Mucosa of gallbladder (tissue), 1 donor: Measurements from ENCODE around the gene CCDC148. TPM values are rescaled to one million over a fixed set of nuclear protein-coding genes. Genes with fewer than 3 reads are reported as not detected.
A peak's percentile ranks its signal among the peaks of the same experiment; 100 is the strongest.

Experiments
- DNase-seq: peaks from one replicate; pipeline ENCODE4 v3.0.0-alpha.2; 2020; ENCODE audit warnings: low spot score
- total RNA-seq: library from RNA; stranded (reverse); gene quantifications from one replicate; pipeline ENCODE4 v1.2.1, GENCODE V29; 2021
- donor health status: DM: no; HTN: no; CAD: no.

Gene CCDC148
- total RNA-seq, 1 donor from 2014 or later = 3.1 TPM

DNA sequence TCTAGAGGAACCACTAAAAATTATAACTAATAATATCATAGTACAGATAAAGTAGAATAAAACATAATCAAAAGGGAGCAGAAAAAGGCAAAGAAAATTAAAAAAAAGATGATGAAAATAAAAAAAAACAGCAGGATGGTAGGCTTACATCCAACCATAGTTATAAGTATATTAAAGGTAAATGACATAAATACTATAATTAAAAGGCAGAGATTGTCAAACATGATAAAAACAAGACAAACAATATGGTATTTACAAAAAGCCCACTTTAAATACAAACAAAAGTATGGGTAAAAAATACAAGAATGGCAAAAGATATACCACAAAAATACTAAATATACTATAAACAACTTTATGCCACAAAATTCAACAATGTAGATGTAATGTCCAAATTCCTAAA lies 24.4 kb downstream of the CCDC148 start:
- no peak for DNase-seq

DNA sequence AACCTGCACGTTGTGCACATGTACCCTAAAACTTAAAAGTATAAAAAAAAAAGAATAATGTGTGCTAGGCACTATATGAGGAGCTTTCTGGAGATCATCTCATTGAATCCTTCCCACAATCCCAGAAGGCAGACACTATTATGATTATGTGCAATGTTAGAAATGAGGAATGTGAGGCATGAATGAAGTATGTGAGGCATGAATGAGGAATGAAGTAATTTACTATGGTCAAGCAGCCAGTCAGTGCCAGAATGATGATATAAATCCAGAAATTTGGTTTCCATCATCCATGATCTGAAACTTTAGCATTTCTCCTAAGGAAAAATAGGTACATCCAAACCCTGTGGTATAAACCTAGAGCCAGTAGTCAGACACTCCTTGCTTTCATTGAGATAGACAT lies 42.0 kb downstream of the CCDC148 start:
- DNase-seq = no peak

DNA sequence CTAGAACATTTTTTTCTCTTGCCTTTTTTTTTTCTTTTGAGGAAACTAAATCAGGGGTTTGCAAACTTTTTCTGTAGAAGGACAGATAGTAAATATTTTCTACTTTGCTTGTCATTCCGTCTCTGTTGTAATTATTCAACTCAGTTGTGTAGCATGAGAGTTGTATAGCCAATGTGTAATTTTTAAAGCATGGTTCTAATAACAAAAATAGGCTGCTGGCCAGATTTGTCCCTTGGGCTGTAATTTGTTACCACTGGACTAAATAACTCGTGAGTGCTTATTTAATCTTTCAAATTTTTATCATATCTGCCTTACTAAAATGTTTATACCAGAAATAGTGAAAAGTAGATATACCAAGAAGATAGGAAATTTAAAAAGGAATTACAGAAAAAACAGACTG lies 43.0 kb downstream of the CCDC148 start:
- no peak for DNase-seq

DNA sequence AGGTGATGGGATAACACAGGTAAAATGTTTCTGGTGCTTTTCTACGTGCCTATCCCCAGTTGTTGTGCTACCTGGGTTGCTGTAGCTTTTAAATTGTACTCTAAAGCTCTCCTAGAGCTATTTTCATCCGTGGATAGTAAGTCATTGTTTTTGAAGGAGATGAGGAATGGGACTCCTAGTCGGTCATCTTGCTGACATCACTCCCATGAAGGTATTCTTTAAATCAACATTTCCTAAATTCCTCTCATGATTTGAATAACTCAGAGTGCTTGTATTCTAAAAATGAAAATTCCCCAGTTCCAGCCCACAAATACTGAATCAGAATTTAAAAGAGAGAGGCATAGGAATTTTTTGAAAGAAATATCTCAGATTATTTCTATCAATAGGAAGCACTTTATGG lies 44.3 kb downstream of the CCDC148 start:
- no peak for DNase-seq

DNA sequence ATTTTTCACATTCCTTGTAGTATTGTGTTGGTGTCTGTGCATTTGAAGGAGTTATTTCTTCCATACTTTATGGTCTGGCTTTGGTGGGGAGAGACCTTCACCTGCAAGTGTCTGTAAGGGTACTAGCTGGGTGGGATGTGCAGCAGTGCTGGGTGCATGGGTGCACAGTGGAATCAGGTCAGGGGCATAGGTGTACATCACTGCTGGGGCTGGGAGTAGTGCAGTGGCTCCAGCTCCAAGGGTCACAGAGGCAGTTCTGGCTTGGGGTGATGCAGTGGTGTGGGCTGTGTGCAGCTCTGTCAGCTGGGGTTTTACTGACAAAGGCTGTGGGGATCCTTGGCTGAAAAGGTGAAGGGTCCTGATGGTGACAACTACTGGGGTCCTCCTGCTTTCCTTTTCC lies 44.8 kb downstream of the CCDC148 start:
- DNase-seq = no peak

DNA sequence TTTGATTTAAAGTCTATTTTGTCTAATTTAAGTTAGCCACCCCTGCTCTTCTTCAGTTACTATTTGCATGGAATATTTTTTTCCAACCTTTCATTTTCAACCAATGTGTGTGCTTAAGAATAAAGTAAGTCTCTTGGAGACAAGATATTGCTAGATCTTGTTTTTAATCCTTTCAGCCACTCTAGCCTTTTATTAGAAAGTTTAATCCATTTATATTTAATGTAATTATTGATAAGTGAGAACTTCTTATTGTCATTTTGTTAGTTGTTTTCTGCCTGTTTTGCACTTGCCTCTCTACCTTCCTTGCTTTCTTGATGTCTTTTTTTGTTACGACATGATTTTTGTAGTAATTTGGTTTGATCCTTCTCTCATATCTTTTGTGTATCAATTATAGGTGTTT lies 46.4 kb downstream of the CCDC148 start:
- DNase-seq = no peak

DNA sequence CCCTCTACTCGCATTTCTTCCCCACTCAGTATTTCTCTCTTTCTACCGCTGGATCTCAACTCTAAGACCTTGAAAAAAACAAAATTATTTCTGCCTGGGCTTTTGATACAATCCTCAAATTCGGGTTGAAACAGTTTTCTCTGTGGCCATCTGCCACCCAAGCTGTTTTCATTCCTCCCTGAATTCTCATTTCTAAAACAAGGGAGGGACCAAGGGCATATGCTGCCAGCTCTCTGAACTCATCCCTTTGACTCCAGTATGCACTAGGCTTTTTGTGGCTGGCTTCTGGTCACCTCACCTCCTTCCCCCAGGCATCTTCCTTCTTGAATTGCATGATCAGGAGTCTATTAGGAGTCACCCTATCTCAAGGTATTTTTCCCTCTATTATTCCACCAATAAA lies 49.5 kb downstream of the CCDC148 start:
- no peak for DNase-seq

DNA sequence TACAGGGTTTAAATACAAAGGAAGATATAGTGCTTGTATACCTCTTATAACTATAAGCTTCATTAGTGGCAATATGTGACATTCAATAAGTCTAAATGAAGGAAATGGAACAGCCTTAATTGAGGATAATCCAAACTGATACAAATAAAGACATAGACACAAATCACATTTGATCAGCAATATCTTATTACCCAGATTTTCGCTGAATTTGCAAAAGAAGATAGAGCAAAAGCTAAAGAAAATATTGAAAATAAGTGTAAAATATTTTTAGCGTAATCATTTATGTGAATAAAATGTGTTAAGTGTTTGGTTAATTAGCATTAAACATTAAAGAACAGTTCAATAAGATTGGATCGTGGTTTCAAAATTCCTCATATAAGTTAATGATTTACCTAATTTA lies 51.2 kb downstream of the CCDC148 start:
- DNase-seq = no peak

DNA sequence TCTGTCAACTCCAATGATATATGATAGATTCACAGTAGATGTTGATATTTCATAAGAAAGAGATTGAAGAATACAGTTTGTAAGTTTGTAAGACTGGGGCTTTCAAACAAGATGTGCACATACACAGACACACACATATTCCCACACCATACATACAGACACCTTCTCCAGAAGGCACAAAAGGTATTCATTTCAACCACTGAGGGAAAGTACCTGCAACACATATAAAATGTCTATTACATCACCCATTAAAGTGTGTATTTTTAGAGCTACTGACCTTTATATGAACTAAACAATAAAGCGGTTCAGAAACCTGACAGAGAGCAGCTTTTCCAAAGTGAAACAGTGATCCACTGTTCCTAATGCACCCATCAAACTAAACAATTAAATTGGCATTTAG lies 53.3 kb downstream of the CCDC148 start:
- no peak for DNase-seq

DNA sequence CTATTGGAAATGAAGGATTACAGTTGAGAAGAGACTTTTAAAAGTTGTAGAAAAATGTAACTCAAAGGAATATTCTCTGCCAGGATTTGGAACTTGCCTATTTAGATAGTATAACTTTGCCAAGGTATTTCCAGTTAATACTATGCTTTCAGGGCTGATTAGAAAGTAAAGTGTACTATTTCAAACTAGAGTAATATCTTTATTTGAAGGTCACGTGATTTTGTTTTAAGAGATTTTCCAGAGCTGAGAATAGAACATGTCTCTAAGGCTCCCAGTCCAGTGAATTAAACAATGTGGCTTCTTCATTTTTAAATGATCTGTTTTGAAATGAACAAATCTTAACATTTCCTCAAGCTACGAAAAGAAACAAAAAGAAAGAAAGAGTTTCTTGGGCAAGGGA lies 53.9 kb downstream of the CCDC148 start:
- no peak for DNase-seq

DNA sequence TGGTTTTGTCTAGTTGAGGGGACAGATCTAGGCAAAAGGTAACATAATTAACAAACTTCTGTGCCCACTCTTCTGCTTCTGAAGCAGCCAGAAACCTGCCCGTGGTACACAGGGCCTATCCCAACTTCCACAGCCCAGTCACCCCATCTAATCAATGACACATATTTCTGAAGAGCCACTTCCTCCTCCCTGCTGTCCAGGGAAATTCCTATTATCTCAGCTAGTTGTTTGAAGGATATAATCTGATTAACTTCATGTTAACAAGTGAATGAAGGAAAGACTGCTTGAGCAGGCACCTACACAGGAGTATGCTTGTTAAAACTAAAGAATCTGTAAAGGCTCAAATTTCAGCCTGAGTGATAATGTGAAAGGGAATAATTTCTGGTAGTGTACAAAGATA lies 61.4 kb downstream of the CCDC148 start:
- DNase-seq = peak; percentile 14

DNA sequence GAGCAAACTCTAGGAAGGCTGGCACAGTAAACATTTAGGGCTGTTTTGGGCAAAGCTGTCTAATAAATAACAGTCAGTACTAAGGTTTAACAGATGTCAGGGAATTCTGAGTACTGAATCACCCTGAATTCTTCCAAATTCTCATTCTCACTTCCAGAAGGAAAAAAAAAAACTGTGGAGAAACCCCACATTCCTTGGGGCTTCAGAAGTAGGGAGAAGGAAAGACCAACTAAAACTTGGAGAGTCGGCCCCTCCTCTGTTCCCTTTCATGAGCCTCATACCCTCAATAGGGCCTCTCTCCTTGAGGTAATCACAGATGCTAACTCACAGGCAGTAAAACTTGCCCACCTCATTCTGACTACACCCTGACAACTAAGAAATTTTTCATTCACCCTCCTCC lies 62.1 kb downstream of the CCDC148 start:
- no peak for DNase-seq

DNA sequence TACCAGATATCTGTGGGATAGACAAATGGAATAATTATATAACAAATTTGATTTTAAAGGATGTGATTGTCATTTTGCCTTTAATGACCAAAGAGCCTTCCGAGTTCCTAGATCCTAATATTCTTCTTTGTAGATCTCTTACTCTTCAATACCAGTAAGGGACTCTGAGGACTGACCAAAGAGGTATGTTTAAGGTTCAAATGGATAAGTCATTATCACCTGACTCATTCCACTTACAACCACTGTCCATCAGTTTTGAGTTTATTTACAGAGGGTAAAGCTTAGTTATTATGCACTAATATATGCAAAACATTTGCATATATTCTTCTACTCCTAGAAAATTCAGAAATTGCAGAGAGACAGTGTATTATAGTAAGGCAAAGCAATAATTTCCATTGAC lies 62.7 kb downstream of the CCDC148 start:
- no peak for DNase-seq

DNA sequence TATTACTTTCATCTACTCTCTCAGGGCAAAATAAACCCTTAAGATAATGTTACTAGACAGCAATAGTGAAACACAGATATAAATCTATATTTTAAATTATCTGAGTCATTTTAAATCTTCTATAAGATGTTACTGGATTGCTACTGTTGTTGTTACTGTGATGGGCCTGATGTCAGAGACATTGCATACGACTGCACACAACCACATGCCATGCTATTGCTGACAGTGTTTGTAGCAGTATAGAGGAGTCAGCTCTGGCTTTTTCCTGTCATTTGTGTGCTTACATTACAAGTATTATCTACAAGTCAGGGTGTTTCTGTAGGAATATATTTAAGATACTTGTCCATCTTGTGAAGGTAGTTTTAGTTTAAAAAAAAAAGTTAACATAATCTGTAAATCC lies 63.9 kb downstream of the CCDC148 start:
- no peak for DNase-seq

DNA sequence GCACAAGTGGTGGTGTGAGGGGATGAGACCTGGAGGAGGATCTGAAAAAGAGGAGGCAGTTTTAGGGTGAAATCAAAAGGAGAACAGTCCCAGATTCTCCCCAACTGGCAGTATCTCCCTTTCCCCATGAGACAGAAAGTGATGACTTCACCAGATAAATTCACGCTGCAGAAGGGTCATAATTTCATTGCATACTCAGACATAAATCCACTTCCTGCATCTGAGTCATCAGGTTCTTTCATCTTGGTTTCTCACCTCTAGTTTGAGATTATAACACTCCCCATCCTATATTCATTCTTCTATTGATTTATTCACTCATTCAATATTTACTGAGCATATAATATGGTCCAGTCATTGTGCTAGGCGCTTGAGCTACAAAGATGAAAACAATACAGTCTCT lies 64.7 kb downstream of the CCDC148 start:
- no peak for DNase-seq

DNA sequence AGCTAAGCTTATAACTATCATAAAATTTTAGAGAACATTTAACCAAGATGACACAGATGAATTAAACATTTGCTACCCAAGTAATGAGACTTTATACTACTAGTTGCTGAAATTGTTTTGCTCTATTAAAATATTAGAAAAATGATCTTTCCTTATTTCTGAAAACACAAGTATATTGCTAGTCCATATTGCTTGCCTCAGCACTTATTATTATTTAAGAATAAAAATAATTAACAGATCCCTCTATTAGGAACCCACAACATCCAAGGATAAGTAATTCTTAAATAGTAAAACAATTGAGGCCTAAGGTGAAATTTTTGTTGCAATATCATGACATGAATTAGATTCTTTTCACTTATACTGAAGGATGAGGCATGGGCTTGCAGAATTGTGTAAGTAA lies 65.2 kb downstream of the CCDC148 start:
- DNase-seq = no peak

DNA sequence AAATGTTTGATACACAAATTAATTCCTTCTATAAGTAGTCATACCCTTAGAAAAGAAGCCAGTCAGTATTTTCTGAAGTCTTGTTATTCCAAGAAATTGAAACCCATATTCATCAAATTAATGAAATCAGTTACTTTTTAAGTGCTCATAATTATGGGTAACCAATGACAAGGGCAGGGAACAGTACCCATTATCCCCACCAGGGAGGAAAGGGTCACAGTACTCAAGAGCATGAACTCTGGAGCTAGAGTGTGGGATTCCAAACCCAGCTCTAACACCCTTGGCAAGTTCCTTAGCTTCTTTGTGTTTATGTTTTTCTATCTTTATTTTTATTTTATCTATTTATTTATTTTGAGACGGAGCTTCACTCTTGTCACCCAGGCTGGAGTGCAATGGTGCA lies 68.4 kb downstream of the CCDC148 start:
- DNase-seq = no peak

DNA sequence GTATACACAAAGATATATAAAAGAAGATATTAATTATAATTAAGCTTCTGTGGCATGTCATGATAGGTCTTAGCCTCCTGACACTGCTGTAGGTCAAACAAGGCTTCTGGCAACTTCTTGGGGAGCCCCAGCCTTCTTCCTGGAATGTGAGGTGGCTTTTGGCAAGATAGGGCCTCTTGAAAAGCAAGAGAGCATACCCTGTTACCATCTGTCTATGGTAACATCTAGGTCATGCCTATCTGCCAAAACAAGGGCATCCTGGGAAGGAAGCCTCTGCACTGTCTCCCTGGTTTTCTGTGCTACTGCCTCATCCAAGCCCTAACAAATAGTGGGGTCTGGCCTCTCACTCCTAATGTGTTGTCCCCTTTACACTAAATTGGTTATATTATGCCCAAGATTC lies 70.9 kb downstream of the CCDC148 start:
- no peak for DNase-seq

DNA sequence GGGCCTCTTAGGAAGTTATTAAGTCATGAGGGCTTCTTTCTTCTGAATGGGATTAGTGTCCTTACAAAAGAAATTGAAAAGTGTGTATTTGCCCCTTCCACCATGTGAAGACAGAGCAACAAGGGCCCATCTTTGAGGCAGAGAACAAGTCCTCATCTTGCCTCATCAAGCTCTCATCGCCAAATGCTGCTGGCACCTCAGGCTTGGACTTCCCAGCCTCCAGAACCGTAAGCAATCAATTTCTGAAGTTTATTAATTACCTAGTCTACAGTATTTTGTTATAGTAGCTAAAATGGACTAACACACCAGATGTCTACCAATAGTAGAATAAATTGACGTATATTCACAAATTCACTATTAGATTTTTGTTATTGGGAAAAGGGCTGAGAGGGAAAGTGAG lies 74.6 kb downstream of the CCDC148 start:
- DNase-seq = no peak

DNA sequence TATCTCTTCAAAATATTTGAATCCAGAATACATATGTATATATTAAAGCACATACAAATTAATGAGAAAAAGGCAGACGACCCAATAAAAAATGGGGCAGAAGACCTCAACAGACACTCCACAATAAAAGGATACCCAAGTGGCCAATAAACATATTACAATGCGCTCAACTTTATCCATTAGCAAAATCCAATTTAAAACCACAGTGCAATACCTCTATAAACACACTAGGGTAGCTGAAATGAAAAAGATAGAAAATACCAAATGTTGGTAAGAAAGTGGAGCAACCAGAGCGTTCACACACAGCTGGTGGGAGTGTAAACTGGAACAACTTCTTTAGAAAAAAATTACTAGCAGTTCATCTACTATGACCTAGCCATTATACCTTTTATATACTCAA lies 75.3 kb downstream of the CCDC148 start:
- DNase-seq = no peak

DNA sequence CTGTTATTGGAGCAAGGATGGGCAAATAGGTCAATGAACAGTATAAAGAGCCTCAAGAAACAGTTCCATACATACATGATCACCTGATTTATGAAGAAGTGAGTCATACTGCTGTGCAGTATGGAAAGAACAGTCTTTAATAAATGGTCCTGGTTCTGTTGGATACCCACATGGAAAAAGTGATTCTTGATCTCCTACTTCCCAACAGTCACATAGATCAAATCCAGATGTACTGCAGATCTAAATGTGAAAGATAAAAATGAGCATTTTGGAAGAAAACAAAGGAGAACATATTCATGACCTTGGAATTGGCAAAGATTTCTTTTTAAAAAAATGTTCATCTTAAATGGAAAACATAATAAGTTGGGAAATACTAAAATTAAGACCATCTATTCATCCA lies 75.8 kb downstream of the CCDC148 start:
- no peak for DNase-seq

DNA sequence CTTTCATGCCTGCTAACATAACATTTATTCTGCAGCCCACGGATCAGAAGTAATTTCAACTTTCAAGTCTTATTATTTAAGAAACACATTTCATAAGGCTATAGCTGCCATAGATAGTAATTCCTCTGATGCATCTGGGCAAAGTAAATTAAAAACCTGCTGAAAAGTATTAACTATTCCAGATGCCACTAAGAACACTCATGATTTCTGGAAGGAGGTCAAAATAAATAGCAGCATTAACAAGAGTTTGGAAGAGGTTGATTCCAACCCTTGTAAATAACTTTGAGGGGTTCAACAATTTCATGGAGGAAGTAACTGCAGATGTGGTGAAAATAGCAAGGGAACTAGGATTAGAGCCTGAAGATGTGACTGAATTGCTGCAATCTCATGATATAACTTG lies 77.6 kb downstream of the CCDC148 start:
- DNase-seq = no peak

DNA sequence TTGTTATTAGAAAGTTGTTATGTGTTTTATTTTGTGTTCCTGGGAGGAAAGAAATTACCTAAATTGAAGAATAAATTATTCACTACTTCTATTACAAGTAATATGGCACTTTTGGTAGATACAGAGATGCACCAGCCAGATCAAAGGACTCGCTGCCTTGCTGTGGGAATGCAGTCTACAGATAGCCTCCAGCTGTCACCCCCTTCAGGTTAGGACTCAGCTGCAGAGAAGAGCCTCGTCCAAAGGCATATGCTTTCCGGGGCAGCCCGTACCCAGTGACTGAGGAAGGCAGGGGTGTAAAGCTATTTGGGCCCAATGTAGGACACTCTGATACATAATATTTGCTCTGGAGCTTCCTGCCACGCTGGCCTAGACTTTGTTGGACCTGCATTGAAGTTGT lies 90.2 kb downstream of the CCDC148 start:
- DNase-seq = no peak

DNA sequence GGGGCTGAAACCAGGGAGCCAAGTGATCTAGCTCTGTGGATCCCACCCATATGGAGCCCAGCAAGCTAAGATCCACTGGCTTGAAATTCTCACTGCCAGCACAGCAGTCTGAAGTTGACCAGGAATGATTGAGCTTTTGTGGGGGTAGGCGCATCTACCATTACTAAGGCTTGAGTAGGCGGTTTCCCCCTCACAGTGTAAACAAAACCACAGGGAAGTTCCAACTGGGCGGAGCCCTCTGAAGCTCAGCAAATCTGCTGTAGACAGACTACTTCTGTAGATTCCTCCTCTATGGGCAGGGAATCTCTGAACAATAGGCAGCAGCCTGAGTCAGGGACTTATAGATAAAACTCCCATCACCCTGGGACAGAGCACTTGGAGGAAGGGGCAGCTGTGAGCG lies 96.7 kb downstream of the CCDC148 start:
- no peak for DNase-seq

DNA sequence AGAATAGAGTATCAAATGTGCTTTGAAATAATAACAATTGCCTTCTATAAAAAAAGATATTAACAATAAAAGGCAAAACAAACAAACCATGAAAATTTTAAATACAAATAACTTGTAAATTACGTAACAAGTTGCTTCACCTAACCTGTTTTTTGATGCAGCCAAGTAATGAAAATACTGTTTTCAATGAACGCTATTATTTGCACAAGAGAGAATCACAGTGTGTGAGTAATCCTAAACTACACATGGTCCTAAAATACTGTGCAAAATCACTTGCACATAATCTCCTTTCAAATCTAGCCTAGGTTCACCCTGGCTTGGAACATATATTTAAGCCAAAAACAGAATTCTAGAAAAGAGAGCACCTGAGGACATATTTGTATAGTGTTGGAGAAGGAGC lies 98.9 kb downstream of the CCDC148 start:
- no peak for DNase-seq
